GM23338 (cell line): ENCODE data around the gene RBL1. TPM values are rescaled to one million over a fixed set of nuclear protein-coding genes. Genes with fewer than 3 reads are reported as not detected.
"Not testable (repeated sequence)": the region's sequence is repeated elsewhere in the genome, so short reads cannot be mapped to it uniquely, and the experiment has no call there.

Experiments used
- ATAC-seq: fragments of 200-7000 bp; cut with Tn5 transposase; 3 replicates; pipeline ENCODE4 v1.9.1; 2020
- DNase-seq: peaks from one replicate; pipeline ENCODE4 v3.0.0-alpha.2; 2015; ENCODE audit warnings: low spot score
- H2AFZ ChIP-seq: fragments of 200-600 bp; sonication (generic); 2 replicates; pipeline ENCODE4 v1.8.0; 2016; ENCODE audit warnings: antibody characterized with exemption, mild to moderate bottlenecking, moderate library complexity
- H3F3A ChIP-seq: fragments of 200-600 bp; sonication (generic); replicated peaks from 2 replicates; pipeline ENCODE4 v1.8.0; 2017; ENCODE audit warnings: antibody characterized with exemption, mixed run types, low read depth
- H3K27ac ChIP-seq: fragments of 200-600 bp; sonication (generic); 2 replicates; pipeline ENCODE4 v1.6.1; 2016; ENCODE audit warnings: low read depth
- H3K27me3 ChIP-seq: fragments of 200-600 bp; sonication (generic); 2 replicates; pipeline ENCODE4 v1.8.0; 2016; ENCODE audit warnings: mild to moderate bottlenecking, mixed run types, moderate library complexity; ENCODE audit not compliant: insufficient read depth
- H3K36me3 ChIP-seq: fragments of 200-600 bp; sonication (generic); 2 replicates; pipeline ENCODE4 v1.8.0; 2016; ENCODE audit warnings: mild to moderate bottlenecking; ENCODE audit not compliant: insufficient read depth
- H3K4me1 ChIP-seq: fragments of 200-600 bp; sonication (generic); 2 replicates; pipeline ENCODE4 v1.8.0; 2016; ENCODE audit warnings: mild to moderate bottlenecking, moderate library complexity; ENCODE audit not compliant: insufficient read depth
- H3K4me2 ChIP-seq: fragments of 200-600 bp; sonication (generic); 2 replicates; pipeline ENCODE4 v1.7.1; 2017; ENCODE audit warnings: mixed run types
- H3K4me3 ChIP-seq: fragments of 200-600 bp; sonication (generic); 2 replicates; pipeline ENCODE4 v1.6.1; 2016; ENCODE audit warnings: mixed run types
- H3K79me2 ChIP-seq: fragments of 200-600 bp; sonication (generic); replicated peaks from 2 replicates; pipeline ENCODE4 v1.8.0; 2017; ENCODE audit warnings: mild to moderate bottlenecking; ENCODE audit not compliant: insufficient read depth
- H3K9me2 ChIP-seq: fragments of 200-600 bp; sonication (generic); 2 replicates; pipeline ENCODE4 v1.8.0; 2017; ENCODE audit not compliant: insufficient read depth
- H4K20me1 ChIP-seq: fragments of 200-600 bp; sonication (generic); replicated peaks from 2 replicates; pipeline ENCODE4 v1.8.0; 2017; ENCODE audit warnings: mild to moderate bottlenecking; ENCODE audit not compliant: insufficient read depth
- H3K27ac Mint-ChIP-seq: 2 replicates; pipeline ENCODE4 v1.8.0; 2020; ENCODE audit warnings: inconsistent platforms, mild to moderate bottlenecking, moderate library complexity, mixed read lengths
- H3K27me3 Mint-ChIP-seq: 3 replicates; pipeline ENCODE4 v1.8.0; 2022; ENCODE audit warnings: low read depth, mild to moderate bottlenecking, moderate library complexity, mixed read lengths, inconsistent platforms; ENCODE audit not compliant: insufficient read depth, poor library complexity
- H3K36me3 Mint-ChIP-seq: 3 replicates; pipeline ENCODE4 v1.8.0; 2021; ENCODE audit warnings: low read depth, mild to moderate bottlenecking, inconsistent platforms, moderate library complexity, mixed read lengths
- H3K4me1 Mint-ChIP-seq: 3 replicates; pipeline ENCODE4 v1.8.0; 2020; ENCODE audit warnings: mild to moderate bottlenecking, inconsistent platforms, mixed read lengths
- H3K4me3 Mint-ChIP-seq: 3 replicates; pipeline ENCODE4 v1.8.0; 2021; ENCODE audit warnings: moderate library complexity, mild to moderate bottlenecking, inconsistent platforms, mixed read lengths
- H3K9me3 Mint-ChIP-seq: 3 replicates; pipeline ENCODE4 v1.8.0; 2020; ENCODE audit warnings: moderate library complexity, mild to moderate bottlenecking, inconsistent platforms, mixed read lengths
- EZH2 ChIP-seq: fragments of 200-600 bp; sonication (generic); IDR thresholded peaks from one replicate; pipeline ENCODE4 v1.8.0; 2017; ENCODE audit warnings: antibody characterized with exemption, mild to moderate bottlenecking, low read depth; ENCODE audit not compliant: unreplicated experiment
- JUNB ChIP-seq: IDR thresholded peaks from one replicate; pipeline ENCODE4 v1.6.1; 2016; ENCODE audit warnings: antibody characterized with exemption; ENCODE audit not compliant: unreplicated experiment
- ZNF114 ChIP-seq: fragments of 250-450 bp; sonication (Bioruptor Pico); IDR thresholded peaks from 2 replicates; pipeline ENCODE4 v1.5.0; 2020; ENCODE audit warnings: mild to moderate bottlenecking, moderate library complexity
- ZNF331 ChIP-seq: fragments of 250-450 bp; sonication (Bioruptor Pico); IDR thresholded peaks from 2 replicates; pipeline ENCODE4 v1.5.0; 2020; ENCODE audit warnings: low read depth, mild to moderate bottlenecking, moderate library complexity
- polyA plus RNA-seq: library from polyadenylated mRNA; unstranded; fragments of >200 nt; fragmentation: Nextera tagmentation; extraction: Ambion mirVana; gene quantifications from 2 replicates; pipeline ENCODE4 v1.2.1, GENCODE V29; 2016
- total RNA-seq: library from RNA; depleted of rRNA; stranded (reverse); fragments of >200 nt; shearing (Covaris generic); gene quantifications from 2 replicates; pipeline ENCODE4 v1.2.3, GENCODE V29; 2014
- TF ChIP-seq, protein P1 (sequence below): IDR thresholded peaks from one replicate; pipeline ENCODE4 v1.6.1; 2018; ENCODE audit warnings: antibody characterized with exemption; ENCODE audit not compliant: unreplicated experiment
- TF ChIP-seq, protein P2 (sequence below): fragments of 250-450 bp; sonication (Bioruptor Pico); IDR thresholded peaks from 2 replicates; pipeline ENCODE4 v1.5.0; 2020; ENCODE audit warnings: mild to moderate bottlenecking, moderate library complexity

Gene RBL1
- total and polyA plus RNA-seq, 2 experiments from 2014 or later, result 6.4 to 12.6 TPM

DNA sequence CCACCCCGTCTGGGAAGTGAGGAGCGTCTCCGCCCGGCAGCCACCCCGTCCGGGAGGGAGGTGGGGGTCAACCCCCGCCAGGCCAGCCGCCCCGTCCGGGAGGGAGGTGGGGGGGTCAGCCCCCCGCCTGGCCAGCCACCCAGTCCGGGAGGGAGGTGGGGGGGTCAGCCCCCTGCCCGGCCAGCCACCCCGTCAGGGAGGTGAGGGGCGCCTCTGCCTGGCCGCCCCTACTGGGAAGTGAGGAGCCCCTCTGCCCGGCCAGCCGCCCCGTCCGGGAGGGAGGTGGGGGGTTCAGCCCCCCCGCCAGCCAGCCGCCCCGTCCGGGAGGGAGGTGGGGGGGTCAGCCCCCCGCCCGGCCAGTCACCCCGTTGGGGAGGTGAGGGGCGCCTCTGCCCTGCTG, 83.2 kb downstream of the RBL1 start:
- H3K27ac ChIP-seq, H3K79me2 ChIP-seq, H3K27me3 Mint-ChIP-seq, H3K27me3 ChIP-seq, H3K4me1 Mint-ChIP-seq, H3K4me3 ChIP-seq, H4K20me1 ChIP-seq, H3K4me2 ChIP-seq, H3F3A ChIP-seq, H3K9me2 ChIP-seq, H3K4me1 ChIP-seq, H3K4me3 Mint-ChIP-seq, H3K27ac Mint-ChIP-seq, ATAC-seq, DNase-seq, H2AFZ ChIP-seq: not testable (repeated sequence)
- peaks cover 16% of the 10 kb centered on the region for H3K36me3 ChIP-seq
- peaks cover 22% of the 10 kb centered on the region for H3K9me3 Mint-ChIP-seq
- H3K36me3 Mint-ChIP-seq, result peaks cover 62% of the 10 kb centered on the region

DNA sequence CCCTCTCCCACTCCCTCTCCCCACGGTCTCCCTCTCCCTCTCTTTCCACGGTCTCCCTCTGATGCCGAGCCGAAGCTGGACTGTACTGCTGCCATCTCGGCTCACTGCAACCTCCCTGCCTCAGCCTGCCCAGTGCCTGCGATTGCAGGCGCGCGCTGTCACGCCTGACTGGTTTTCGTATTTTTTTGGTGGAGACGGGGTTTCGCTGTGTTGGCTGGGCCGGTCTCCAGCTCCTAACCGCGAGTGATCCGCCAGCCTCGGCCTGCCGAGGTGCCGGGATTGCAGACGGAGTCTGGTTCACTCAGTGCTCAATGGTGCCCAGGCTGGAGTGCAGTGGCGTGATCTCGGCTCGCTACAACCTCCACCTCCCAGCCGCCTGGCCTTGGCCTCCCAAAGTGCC, 83.9 kb downstream of the RBL1 start:
- H3K4me3 Mint-ChIP-seq, H3K9me2 ChIP-seq, H3K27ac Mint-ChIP-seq: not testable (repeated sequence)

DNA sequence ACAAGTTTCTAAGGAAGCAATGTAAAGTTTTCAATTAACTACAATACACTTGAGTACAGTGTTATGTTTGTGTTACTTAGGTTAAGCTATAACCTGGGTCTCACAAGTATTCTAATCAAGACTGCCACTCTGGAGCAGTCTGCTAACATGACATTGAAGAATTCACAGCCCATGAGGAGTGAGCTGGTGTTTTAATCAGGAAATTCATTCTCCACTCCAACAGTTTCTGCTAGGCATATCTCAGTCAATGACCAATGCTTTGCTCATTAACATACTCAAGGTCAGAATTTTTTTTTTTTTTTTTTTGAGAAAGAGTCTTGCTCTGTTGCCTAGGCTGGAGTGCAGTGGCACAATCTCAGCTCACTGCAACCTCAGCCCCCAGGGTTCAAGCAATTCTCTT, 84.7 kb downstream of the RBL1 start:
- Histone ChIP-seq H2AFZ (no peak overlapping the region), H3K79me2 (no peaks in the 10 kb centered on the region), H3K27ac (no peak overlapping the region), H4K20me1 (no peaks in the 10 kb centered on the region), H3F3A (no peaks in the 10 kb centered on the region), H3K9me2 (peaks cover 3% of the 10 kb centered on the region; the same call in 1 of the 2 replicates), H3K4me2 (no peak overlapping the region), H3K4me3 (no peak overlapping the region), H3K27me3 (no peaks in the 10 kb centered on the region), H3K36me3 (peaks cover 10% of the 10 kb centered on the region), H3K4me1 (no peaks in the 10 kb centered on the region)
- ATAC-seq (no peak), DNase-seq (no peak)
- peaks cover 48% of the 10 kb centered on the region for H3K36me3 Mint-ChIP-seq
- no peak overlapping the region for H3K27ac Mint-ChIP-seq
- peaks cover 3% of the 10 kb centered on the region for H3K27me3 Mint-ChIP-seq
- H3K4me1 Mint-ChIP-seq, result no peaks in the 10 kb centered on the region
- no peak overlapping the region for H3K4me3 Mint-ChIP-seq
- peaks cover 22% of the 10 kb centered on the region for H3K9me3 Mint-ChIP-seq
- no peak for TF ChIP-seq JUNB
- no peak for TF ChIP-seq EZH2
- TF ChIP-seq ZNF114 (CRISPR knock-in tag), result no peak
- TF ChIP-seq, protein P1, sequence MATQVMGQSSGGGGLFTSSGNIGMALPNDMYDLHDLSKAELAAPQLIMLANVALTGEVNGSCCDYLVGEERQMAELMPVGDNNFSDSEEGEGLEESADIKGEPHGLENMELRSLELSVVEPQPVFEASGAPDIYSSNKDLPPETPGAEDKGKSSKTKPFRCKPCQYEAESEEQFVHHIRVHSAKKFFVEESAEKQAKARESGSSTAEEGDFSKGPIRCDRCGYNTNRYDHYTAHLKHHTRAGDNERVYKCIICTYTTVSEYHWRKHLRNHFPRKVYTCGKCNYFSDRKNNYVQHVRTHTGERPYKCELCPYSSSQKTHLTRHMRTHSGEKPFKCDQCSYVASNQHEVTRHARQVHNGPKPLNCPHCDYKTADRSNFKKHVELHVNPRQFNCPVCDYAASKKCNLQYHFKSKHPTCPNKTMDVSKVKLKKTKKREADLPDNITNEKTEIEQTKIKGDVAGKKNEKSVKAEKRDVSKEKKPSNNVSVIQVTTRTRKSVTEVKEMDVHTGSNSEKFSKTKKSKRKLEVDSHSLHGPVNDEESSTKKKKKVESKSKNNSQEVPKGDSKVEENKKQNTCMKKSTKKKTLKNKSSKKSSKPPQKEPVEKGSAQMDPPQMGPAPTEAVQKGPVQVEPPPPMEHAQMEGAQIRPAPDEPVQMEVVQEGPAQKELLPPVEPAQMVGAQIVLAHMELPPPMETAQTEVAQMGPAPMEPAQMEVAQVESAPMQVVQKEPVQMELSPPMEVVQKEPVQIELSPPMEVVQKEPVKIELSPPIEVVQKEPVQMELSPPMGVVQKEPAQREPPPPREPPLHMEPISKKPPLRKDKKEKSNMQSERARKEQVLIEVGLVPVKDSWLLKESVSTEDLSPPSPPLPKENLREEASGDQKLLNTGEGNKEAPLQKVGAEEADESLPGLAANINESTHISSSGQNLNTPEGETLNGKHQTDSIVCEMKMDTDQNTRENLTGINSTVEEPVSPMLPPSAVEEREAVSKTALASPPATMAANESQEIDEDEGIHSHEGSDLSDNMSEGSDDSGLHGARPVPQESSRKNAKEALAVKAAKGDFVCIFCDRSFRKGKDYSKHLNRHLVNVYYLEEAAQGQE, result no peak
- no peak for TF ChIP-seq ZNF331
- TF ChIP-seq, protein P2, sequence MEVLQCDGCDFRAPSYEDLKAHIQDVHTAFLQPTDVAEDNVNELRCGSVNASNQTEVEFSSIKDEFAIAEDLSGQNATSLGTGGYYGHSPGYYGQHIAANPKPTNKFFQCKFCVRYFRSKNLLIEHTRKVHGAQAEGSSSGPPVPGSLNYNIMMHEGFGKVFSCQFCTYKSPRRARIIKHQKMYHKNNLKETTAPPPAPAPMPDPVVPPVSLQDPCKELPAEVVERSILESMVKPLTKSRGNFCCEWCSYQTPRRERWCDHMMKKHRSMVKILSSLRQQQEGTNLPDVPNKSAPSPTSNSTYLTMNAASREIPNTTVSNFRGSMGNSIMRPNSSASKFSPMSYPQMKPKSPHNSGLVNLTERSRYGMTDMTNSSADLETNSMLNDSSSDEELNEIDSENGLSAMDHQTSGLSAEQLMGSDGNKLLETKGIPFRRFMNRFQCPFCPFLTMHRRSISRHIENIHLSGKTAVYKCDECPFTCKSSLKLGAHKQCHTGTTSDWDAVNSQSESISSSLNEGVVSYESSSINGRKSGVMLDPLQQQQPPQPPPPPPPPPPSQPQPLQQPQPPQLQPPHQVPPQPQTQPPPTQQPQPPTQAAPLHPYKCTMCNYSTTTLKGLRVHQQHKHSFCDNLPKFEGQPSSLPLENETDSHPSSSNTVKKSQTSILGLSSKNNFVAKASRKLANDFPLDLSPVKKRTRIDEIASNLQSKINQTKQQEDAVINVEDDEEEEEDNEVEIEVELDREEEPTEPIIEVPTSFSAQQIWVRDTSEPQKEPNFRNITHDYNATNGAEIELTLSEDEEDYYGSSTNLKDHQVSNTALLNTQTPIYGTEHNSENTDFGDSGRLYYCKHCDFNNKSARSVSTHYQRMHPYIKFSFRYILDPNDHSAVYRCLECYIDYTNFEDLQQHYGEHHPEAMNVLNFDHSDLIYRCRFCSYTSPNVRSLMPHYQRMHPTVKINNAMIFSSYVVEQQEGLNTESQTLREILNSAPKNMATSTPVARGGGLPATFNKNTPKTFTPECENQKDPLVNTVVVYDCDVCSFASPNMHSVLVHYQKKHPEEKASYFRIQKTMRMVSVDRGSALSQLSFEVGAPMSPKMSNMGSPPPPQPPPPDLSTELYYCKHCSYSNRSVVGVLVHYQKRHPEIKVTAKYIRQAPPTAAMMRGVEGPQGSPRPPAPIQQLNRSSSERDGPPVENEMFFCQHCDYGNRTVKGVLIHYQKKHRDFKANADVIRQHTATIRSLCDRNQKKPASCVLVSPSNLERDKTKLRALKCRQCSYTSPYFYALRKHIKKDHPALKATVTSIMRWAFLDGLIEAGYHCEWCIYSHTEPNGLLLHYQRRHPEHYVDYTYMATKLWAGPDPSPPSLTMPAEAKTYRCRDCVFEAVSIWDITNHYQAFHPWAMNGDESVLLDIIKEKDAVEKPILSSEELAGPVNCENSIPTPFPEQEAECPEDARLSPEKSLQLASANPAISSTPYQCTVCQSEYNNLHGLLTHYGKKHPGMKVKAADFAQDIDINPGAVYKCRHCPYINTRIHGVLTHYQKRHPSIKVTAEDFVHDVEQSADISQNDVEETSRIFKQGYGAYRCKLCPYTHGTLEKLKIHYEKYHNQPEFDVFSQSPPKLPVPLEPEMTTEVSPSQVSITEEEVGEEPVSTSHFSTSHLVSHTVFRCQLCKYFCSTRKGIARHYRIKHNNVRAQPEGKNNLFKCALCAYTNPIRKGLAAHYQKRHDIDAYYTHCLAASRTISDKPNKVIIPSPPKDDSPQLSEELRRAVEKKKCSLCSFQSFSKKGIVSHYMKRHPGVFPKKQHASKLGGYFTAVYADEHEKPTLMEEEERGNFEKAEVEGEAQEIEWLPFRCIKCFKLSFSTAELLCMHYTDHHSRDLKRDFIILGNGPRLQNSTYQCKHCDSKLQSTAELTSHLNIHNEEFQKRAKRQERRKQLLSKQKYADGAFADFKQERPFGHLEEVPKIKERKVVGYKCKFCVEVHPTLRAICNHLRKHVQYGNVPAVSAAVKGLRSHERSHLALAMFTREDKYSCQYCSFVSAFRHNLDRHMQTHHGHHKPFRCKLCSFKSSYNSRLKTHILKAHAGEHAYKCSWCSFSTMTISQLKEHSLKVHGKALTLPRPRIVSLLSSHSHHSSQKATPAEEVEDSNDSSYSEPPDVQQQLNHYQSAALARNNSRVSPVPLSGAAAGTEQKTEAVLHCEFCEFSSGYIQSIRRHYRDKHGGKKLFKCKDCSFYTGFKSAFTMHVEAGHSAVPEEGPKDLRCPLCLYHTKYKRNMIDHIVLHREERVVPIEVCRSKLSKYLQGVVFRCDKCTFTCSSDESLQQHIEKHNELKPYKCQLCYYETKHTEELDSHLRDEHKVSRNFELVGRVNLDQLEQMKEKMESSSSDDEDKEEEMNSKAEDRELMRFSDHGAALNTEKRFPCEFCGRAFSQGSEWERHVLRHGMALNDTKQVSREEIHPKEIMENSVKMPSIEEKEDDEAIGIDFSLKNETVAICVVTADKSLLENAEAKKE (CRISPR knock-in tag), result no peak

More for the DNA sequence above, 83.9 kb downstream of the RBL1 start:
- H3F3A ChIP-seq, H3K27me3 Mint-ChIP-seq, H3K79me2 ChIP-seq, H2AFZ ChIP-seq, DNase-seq, H3K4me1 ChIP-seq, ATAC-seq, H3K27ac ChIP-seq, H3K4me1 Mint-ChIP-seq, H3K27me3 ChIP-seq, H4K20me1 ChIP-seq, H3K4me3 ChIP-seq, H3K4me2 ChIP-seq: not testable (repeated sequence)
- peaks cover 15% of the 10 kb centered on the region for H3K36me3 ChIP-seq
- Mint-ChIP-seq H3K36me3 (peaks cover 54% of the 10 kb centered on the region), H3K9me3 (peaks cover 22% of the 10 kb centered on the region)
